ENCODE measurements around the gene LCMT1. TPM values are rescaled to one million over a fixed set of nuclear protein-coding genes. Genes with fewer than 3 reads are reported as not detected.
"Not testable (repeated sequence)": the region's sequence is repeated elsewhere in the genome, so short reads cannot be mapped to it uniquely, and the experiment has no call there.

LCMT1 gene
- 10 to 100 TPM; 42.6 to 50.0 TPM for total RNA-seq

GRCh38 chr16:25111403-25112166 is at the start of gene LCMT1:
LCMT1 (plus strand) TSS chr16:25111742; CDS start chr16:25111884, 142 bp downstream.
- H3K9me3 Mint-ChIP-seq, result no peaks in the 10 kb centered on the region
- peaks cover 6% of the 10 kb centered on the region for H3K36me3 Mint-ChIP-seq
- H3K27ac Mint-ChIP-seq, result peak within 1 kb of the TSS; percentile 88 to 96
- ATAC-seq, result peak; percentile 93
- H3K4me1 Mint-ChIP-seq (ENCODE audit: low read depth in 2 of 2), result peaks cover 49 to 59% of the 10 kb centered on the region in 2 donors
- H3K4me3 Mint-ChIP-seq, result peak within 1 kb of the TSS; percentile 87
- DNase-seq (ENCODE audit: low spot score), result peak; percentile 95
- H3K27me3 Mint-ChIP-seq, result no peaks in the 10 kb centered on the region

GRCh38 chr16:25063102-25063501 is 48.4 kb upstream of the LCMT1 start:
- DNase-seq (ENCODE audit: low spot score) (no peak), ATAC-seq (no peak)
- Mint-ChIP-seq H3K4me3 (peak overlapping the region; percentile 13), H3K27me3 (no peaks in the 10 kb centered on the region), H3K27ac (peak overlapping the region; percentile 52 to 90), H3K36me3 (no peaks in the 10 kb centered on the region), H3K4me1 (ENCODE audit: low read depth in 2 of 2) (peaks cover 47 to 51% of the 10 kb centered on the region in 2 donors), H3K9me3 (no peaks in the 10 kb centered on the region)

GRCh38 chr16:25063865-25064264 is 47.7 kb upstream of the LCMT1 start:
- Mint-ChIP-seq H3K9me3 (no peaks in the 10 kb centered on the region), H3K27me3 (no peaks in the 10 kb centered on the region), H3K4me3 (no peak overlapping the region), H3K27ac (peak overlapping the region; percentile 52 to 90), H3K36me3 (no peaks in the 10 kb centered on the region), H3K4me1 (ENCODE audit: low read depth in 2 of 2) (peaks cover 51 to 52% of the 10 kb centered on the region in 2 donors)
- no peak for ATAC-seq
- DNase-seq (ENCODE audit: low spot score), result no peak

- not testable (repeated sequence) for H3K27me3 Mint-ChIP-seq; DNase-seq (ENCODE audit: low spot score); H3K36me3 Mint-ChIP-seq; H3K9me3 Mint-ChIP-seq; H3K4me3 Mint-ChIP-seq; ATAC-seq
- peak overlapping the region; percentile 52 to 90 for H3K27ac Mint-ChIP-seq
- H3K4me1 Mint-ChIP-seq (ENCODE audit: low read depth in 2 of 2), result peaks cover 51 to 52% of the 10 kb centered on the region in 2 donors
Observed at GRCh38 chr16:25064281-25064680, 47.3 kb upstream of the LCMT1 start.

GRCh38 chr16:25064937-25065336 is 46.6 kb upstream of the LCMT1 start:
- Mint-ChIP-seq H3K9me3 (no peaks in the 10 kb centered on the region), H3K27ac (peak overlapping the region in 1 of 2 donors; percentile 52), H3K36me3 (no peaks in the 10 kb centered on the region), H3K27me3 (no peaks in the 10 kb centered on the region), H3K4me1 (ENCODE audit: low read depth in 2 of 2) (peaks cover 52 to 55% of the 10 kb centered on the region in 2 donors), H3K4me3 (no peak overlapping the region)
- DNase-seq (ENCODE audit: low spot score) (no peak), ATAC-seq (no peak)

- no peaks in the 10 kb centered on the region for H3K9me3 Mint-ChIP-seq
- H3K4me3 Mint-ChIP-seq, result no peak overlapping the region
- H3K36me3 Mint-ChIP-seq, result no peaks in the 10 kb centered on the region
- peaks cover 45 to 49% of the 10 kb centered on the region in 2 donors for H3K4me1 Mint-ChIP-seq (ENCODE audit: low read depth in 2 of 2)
- no peaks in the 10 kb centered on the region for H3K27me3 Mint-ChIP-seq
- no peak for ATAC-seq
- DNase-seq (ENCODE audit: low spot score), result no peak
- H3K27ac Mint-ChIP-seq, result peak overlapping the region; percentile 81 to 89
Observed at GRCh38 chr16:25065899-25066298, 45.6 kb upstream of the LCMT1 start.

DNA sequence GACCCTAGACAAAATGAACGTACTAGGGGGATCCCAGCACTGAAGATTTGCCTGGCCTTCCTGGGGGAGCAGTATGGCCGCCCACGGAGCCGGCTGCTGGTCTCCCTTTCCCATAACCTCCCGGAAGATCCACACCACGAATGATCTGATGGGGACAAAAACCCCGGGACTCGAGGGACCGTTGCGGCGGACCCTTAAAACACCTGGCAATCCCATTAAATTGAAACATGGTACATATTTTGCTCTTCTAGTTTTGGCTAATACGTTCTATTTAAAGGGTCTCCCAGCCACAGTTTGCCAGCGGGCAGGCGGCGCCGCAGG is 45.2 kb upstream of the LCMT1 start:
- H3K36me3 Mint-ChIP-seq, result no peaks in the 10 kb centered on the region
- ATAC-seq (no peak), DNase-seq (ENCODE audit: low spot score) (no peak)
- peak overlapping the region; percentile 97 for H3K4me3 Mint-ChIP-seq
- no peaks in the 10 kb centered on the region for H3K27me3 Mint-ChIP-seq
- H3K27ac Mint-ChIP-seq, result peak overlapping the region; percentile 81 to 89
- H3K9me3 Mint-ChIP-seq, result no peaks in the 10 kb centered on the region
- H3K4me1 Mint-ChIP-seq (ENCODE audit: low read depth in 2 of 2), result peaks cover 42 to 46% of the 10 kb centered on the region in 2 donors

DNA sequence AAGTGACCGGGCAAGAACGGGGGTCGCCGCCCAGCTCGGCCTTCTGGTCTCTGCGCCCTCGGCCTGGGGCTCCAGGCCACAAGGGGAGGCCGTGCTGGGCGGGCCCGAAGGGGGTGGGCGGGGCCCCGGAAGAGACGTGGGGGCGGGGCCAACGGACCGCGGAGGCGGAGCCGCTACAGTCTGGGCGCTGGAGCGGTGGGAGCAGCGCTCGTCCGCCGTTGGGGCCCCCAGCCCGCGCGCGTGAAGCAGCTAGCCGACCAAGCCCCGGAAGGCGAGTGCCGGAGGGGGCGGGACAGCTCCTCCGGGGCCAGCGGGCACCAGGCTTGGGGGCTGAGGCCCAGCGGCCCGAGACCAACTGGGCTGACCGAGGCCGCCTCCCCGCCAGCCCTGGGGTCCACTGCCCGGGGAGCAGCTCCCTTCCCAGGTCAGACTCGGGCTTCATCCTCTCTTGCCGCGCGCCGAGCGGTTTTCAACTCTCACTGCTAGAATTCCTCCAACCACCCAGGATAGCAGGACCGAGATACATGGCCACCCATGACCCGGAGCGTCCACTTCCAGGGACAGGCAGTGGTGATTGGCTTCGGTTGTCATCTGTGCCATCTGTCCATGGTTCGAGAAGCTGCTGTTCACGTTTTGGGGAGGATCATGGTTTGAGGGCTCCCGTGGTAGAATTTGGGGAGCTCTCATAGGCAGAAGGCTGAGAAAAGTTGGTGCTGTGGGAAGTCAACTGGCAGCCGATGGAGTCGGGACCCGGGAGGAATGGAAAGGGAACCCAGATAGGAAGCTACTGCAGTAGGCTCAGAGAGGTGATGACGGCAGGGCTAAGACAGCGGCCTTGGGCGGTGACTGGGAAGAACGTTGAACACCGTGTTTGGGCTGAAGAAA is 44.6 kb upstream of the LCMT1 start:
- peak; percentile 90 for DNase-seq (ENCODE audit: low spot score)

GRCh38 chr16:25073854-25074253 is 37.7 kb upstream of the LCMT1 start:
- no peaks in the 10 kb centered on the region for H3K36me3 Mint-ChIP-seq
- H3K27me3 Mint-ChIP-seq, result no peaks in the 10 kb centered on the region
- H3K9me3 Mint-ChIP-seq, result no peaks in the 10 kb centered on the region
- H3K27ac Mint-ChIP-seq, result peak overlapping the region in 1 of 2 donors; percentile 7
- no peak overlapping the region for H3K4me3 Mint-ChIP-seq
- DNase-seq (ENCODE audit: low spot score) (no peak), ATAC-seq (no peak)
- H3K4me1 Mint-ChIP-seq (ENCODE audit: low read depth in 2 of 2), result peaks cover 2 to 8% of the 10 kb centered on the region in 2 donors

More for the DNA sequence above, 44.6 kb upstream of the LCMT1 start:
- no peaks in the 10 kb centered on the region for H3K27me3 Mint-ChIP-seq
- no peaks in the 10 kb centered on the region for H3K36me3 Mint-ChIP-seq
- H3K4me3 Mint-ChIP-seq, result peak overlapping the region; percentile 97
- H3K27ac Mint-ChIP-seq, result peak overlapping the region; percentile 81 to 89
- ATAC-seq, result peak; percentile 98 to 99
- peaks cover 36 to 40% of the 10 kb centered on the region in 2 donors for H3K4me1 Mint-ChIP-seq (ENCODE audit: low read depth in 2 of 2)
- no peaks in the 10 kb centered on the region for H3K9me3 Mint-ChIP-seq

DNA sequence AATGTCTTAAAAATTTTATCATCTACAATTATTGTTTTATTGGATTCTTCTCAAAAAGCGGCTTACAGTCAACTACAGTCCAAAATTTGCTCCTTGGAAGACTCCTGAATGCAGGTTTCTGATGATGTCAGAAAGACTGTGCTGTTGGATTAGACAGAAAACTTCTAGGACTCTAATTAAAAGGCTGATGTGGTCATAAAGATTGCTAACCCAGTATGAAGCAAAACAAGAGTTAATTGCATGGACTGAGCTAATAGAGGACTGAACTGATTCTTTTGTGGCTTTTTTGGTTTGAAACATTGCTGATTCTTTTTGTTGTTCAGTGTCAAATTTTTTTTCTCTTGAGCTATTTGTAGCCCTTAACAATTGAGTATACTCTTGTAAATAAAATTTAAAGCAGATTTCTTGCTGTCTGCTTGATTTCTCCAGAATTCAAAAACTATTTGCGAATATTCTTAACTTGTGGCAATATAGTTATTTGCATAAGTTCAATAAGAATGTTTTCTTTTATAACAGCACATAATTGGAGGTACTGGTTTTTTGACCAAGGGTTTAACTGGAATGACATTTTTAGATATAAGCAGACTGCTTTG is 33.1 kb upstream of the LCMT1 start:
- H3K9me3 Mint-ChIP-seq, result no peaks in the 10 kb centered on the region
- ATAC-seq, result no peak

DNA sequence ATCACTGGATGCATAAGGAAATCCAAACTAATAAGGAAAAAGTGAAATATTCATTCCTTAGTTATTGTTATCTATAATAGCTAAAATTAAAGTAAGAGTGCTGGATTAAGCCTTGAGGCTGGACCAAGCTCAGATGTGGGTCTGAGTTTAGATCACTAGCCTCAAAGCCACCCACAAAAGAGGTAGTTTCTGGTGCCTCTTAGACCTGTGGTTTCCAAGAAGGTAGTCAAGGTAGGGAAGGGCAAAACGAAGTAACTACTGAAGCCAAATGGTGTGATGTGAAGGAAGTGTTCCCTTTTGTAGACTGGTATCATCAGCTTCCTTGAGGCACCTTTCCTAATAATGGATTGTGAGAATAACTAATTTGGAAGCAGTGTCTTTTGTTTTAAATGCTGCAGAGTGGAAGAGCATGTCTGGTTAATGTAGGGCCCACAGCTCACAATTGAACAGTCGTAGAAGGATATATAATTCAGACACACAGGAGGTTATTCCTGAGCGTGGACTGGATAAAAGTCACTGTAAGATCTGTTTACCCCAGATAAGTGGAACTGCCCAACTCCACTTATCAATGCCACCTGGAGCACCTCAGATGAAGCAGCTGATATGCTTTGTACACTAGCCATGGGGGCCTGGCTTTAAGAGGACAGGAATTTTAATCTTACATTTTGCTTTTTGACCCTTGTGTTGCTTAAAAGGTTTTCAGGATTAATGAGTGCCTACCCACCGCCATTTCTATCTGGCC is 31.7 kb upstream of the LCMT1 start:
- Mint-ChIP-seq H3K4me3 (no peak overlapping the region), H3K9me3 (no peaks in the 10 kb centered on the region), H3K27ac (no peak overlapping the region), H3K27me3 (no peaks in the 10 kb centered on the region), H3K36me3 (no peaks in the 10 kb centered on the region), H3K4me1 (ENCODE audit: low read depth in 2 of 2) (no peaks in the 10 kb centered on the region)
- ATAC-seq (no peak), DNase-seq (ENCODE audit: low spot score) (no peak)

More for the DNA sequence above, 33.1 kb upstream of the LCMT1 start:
- Mint-ChIP-seq H3K27ac (no peak overlapping the region), H3K4me3 (no peak overlapping the region), H3K27me3 (no peaks in the 10 kb centered on the region), H3K4me1 (ENCODE audit: low read depth in 2 of 2) (no peaks in the 10 kb centered on the region), H3K36me3 (no peaks in the 10 kb centered on the region)
- no peak for DNase-seq (ENCODE audit: low spot score)

- Mint-ChIP-seq H3K9me3 (no peaks in the 10 kb centered on the region), H3K36me3 (no peaks in the 10 kb centered on the region), H3K27me3 (no peaks in the 10 kb centered on the region), H3K4me1 (ENCODE audit: low read depth in 2 of 2) (no peaks in the 10 kb centered on the region), H3K27ac (no peak overlapping the region), H3K4me3 (no peak overlapping the region)
- no peak for ATAC-seq
- DNase-seq (ENCODE audit: low spot score), result no peak
Observed at GRCh38 chr16:25080420-25081131, 31.0 kb upstream of the LCMT1 start.

- Mint-ChIP-seq H3K4me1 (ENCODE audit: low read depth in 2 of 2) (no peaks in the 10 kb centered on the region), H3K36me3 (no peaks in the 10 kb centered on the region), H3K27ac (no peak overlapping the region), H3K4me3 (no peak overlapping the region), H3K9me3 (no peaks in the 10 kb centered on the region), H3K27me3 (no peaks in the 10 kb centered on the region)
- ATAC-seq, result no peak
- DNase-seq (ENCODE audit: low spot score), result no peak
Observed at GRCh38 chr16:25081702-25082101, 29.8 kb upstream of the LCMT1 start.
